AG04450 (cell line): ENCODE results near the gene ADARB2. TPM values are rescaled to one million over a fixed set of nuclear protein-coding genes. Genes with fewer than 3 reads are reported as not detected.

Experiments used
- CTCF ChIA-PET: fragments of 300-600, 350-600 bp; formaldehyde crosslinking; extraction: SDS; loops from one replicate; lab custom pipeline; 2022; ENCODE audit warnings: antibody characterized with exemption, inconsistent platforms; lab: Charles Lee
- POLR2A ChIA-PET: fragments of 350-600 bp; formaldehyde crosslinking; extraction: SDS; loops from one replicate; lab custom pipeline; 2021; ENCODE audit warnings: antibody characterized with exemption, inconsistent platforms; lab: Yijun Ruan, JAX
- DNase-seq: peaks from one replicate; pipeline ENCODE4 v3.0.0-alpha.2; 2011; ENCODE audit warnings: low read depth, low spot score
- H3K27ac ChIP-seq: one replicate; pipeline ENCODE4 v1.5.1; 2012; ENCODE audit warnings: low read depth, low read length, control low read depth
- H3K27me3 ChIP-seq: one replicate; pipeline ENCODE4 v1.6.0; 2012; ENCODE audit warnings: low read length; ENCODE audit not compliant: control insufficient read depth, insufficient read depth
- H3K4me3 ChIP-seq: 2 replicates; pipeline ENCODE4 v1.5.1; 2011; ENCODE audit warnings: mild to moderate bottlenecking, low read depth, low read length, control low read depth
- H3K9me3 ChIP-seq: 2 replicates; pipeline ENCODE4 v1.5.1; 2012; ENCODE audit warnings: low read length; ENCODE audit not compliant: control insufficient read depth, insufficient read depth
- polyA plus RNA-seq: library from polyadenylated mRNA; depleted of rRNA; stranded (reverse); fragments of >200 nt; gene quantifications from 2 replicates; pipeline ENCODE4 v1.2.3, GENCODE V29; 2011
- TF ChIP-seq, protein P1 (sequence below): IDR thresholded peaks from 2 replicates; pipeline ENCODE4 v1.5.1; 2011; ENCODE audit warnings: low read depth, low read length, control low read depth, inconsistent platforms

ADARB2 gene
- polyA plus RNA-seq, 1 experiment, result not detected

DNA sequence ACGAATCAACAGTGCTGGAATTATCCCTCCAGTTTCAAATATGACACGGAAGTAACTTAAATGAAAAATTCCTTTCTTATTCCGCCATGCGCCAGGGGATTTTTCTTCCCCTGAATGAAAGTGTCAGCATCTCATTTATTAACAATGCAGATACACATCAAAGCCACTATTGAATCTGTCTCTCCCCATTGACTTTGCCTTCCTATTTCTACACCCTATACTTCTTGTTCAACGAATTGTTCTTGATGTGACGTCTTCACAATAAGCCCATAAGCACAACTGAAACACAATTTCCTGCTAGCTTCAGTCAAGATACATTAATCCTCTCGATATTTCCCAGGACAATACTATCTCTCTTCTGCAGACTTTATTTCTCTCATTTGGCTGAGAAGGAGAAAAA lies 253.5 kb downstream of the ADARB2 start:
- no peak overlapping the region for H3K4me3 ChIP-seq
- H3K9me3 ChIP-seq, result peaks cover 38% of the 10 kb centered on the region
- CTCF ChIA-PET, result no interaction called here
- DNase-seq, result no peak
- H3K27ac ChIP-seq, result no peak overlapping the region
- TF ChIP-seq, protein P1, sequence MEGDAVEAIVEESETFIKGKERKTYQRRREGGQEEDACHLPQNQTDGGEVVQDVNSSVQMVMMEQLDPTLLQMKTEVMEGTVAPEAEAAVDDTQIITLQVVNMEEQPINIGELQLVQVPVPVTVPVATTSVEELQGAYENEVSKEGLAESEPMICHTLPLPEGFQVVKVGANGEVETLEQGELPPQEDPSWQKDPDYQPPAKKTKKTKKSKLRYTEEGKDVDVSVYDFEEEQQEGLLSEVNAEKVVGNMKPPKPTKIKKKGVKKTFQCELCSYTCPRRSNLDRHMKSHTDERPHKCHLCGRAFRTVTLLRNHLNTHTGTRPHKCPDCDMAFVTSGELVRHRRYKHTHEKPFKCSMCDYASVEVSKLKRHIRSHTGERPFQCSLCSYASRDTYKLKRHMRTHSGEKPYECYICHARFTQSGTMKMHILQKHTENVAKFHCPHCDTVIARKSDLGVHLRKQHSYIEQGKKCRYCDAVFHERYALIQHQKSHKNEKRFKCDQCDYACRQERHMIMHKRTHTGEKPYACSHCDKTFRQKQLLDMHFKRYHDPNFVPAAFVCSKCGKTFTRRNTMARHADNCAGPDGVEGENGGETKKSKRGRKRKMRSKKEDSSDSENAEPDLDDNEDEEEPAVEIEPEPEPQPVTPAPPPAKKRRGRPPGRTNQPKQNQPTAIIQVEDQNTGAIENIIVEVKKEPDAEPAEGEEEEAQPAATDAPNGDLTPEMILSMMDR, result no peak
- H3K27me3 ChIP-seq, result no peaks in the 10 kb centered on the region
- POLR2A ChIA-PET, result no interaction called here

GRCh38 chr10:1483246-1483645 lies 254.1 kb downstream of the ADARB2 start:
- Histone ChIP-seq H3K4me3 (no peak overlapping the region), H3K9me3 (peaks cover 38% of the 10 kb centered on the region), H3K27ac (no peak overlapping the region), H3K27me3 (no peaks in the 10 kb centered on the region)
- TF ChIP-seq, protein P1, result no peak
- CTCF ChIA-PET, result no interaction called here
- POLR2A ChIA-PET, result no interaction called here
- DNase-seq, result no peak

- TF ChIP-seq, protein P1, result no peak
- CTCF ChIA-PET, result no interaction called here
- POLR2A ChIA-PET, result no interaction called here
- Histone ChIP-seq H3K9me3 (peaks cover 68% of the 10 kb centered on the region), H3K27ac (no peak overlapping the region), H3K4me3 (no peak overlapping the region), H3K27me3 (no peaks in the 10 kb centered on the region)
- no peak for DNase-seq
Observed at GRCh38 chr10:1477578-1477977, 259.7 kb downstream of the ADARB2 start.

GRCh38 chr10:1476455-1476803 lies 260.9 kb downstream of the ADARB2 start:
- TF ChIP-seq, protein P1, result no peak
- H3K9me3 ChIP-seq, result peaks cover 80% of the 10 kb centered on the region
- no peak overlapping the region for H3K27ac ChIP-seq
- H3K4me3 ChIP-seq, result no peak overlapping the region
- ChIA-PET CTCF (no interaction called here), POLR2A (no interaction called here)
- no peak for DNase-seq
- H3K27me3 ChIP-seq, result no peaks in the 10 kb centered on the region

GRCh38 chr10:1475771-1476454 lies 261.4 kb downstream of the ADARB2 start:
- POLR2A ChIA-PET, result no interaction called here
- TF ChIP-seq, protein P1, result no peak
- H3K27ac ChIP-seq, result no peak overlapping the region
- H3K4me3 ChIP-seq, result no peak overlapping the region
- CTCF ChIA-PET, result no interaction called here
- peaks cover 85% of the 10 kb centered on the region for H3K9me3 ChIP-seq
- no peaks in the 10 kb centered on the region for H3K27me3 ChIP-seq
- no peak for DNase-seq
